SKM-1 treated with dmso at 0.1 percent for 144 hours (cell line): ENCODE measurements around the gene TSPO2.
A peak's percentile ranks its signal among the peaks of the same experiment; 100 is the strongest.

ENCODE experiments used
- DNase-seq: peaks from one replicate; lab custom pipeline; 2025; ENCODE audit not compliant: unreplicated experiment; lab: John Stamatoyannopoulos, UW

TSPO2 gene

GRCh38 chr6:41027241-41027640, 15.0 kb upstream of the TSPO2 start:
- DNase-seq = no peak

- DNase-seq = peak; percentile 81
These were observed 14.3 kb upstream of the TSPO2 start for GRCh38 chr6:41027799-41028560.

GRCh38 chr6:41028561-41029412, 13.5 kb upstream of the TSPO2 start:
- no peak for DNase-seq

GRCh38 chr6:41032830-41033229, 9.4 kb upstream of the TSPO2 start:
- no peak for DNase-seq

GRCh38 chr6:41033776-41034175, 8.5 kb upstream of the TSPO2 start:
- no peak for DNase-seq

GRCh38 chr6:41036186-41036585, 6.1 kb upstream of the TSPO2 start:
- no peak for DNase-seq

GRCh38 chr6:41036601-41037000, 5.7 kb upstream of the TSPO2 start:
- DNase-seq = no peak

GRCh38 chr6:41037107-41037900, 5.0 kb upstream of the TSPO2 start:
- DNase-seq = no peak

GRCh38 chr6:41038205-41038604, 4.1 kb upstream of the TSPO2 start:
- no peak for DNase-seq

- DNase-seq = peak; percentile 57
These were observed 2.9 kb upstream of the TSPO2 start, which contains the start of gene UNC5CL for GRCh38 chr6:41039060-41039998. UNC5CL (minus strand) TSS chr6:41039221; CDS start chr6:41035074, 4,147 bp downstream.

- DNase-seq = no peak
These were observed 1.9 kb upstream of the TSPO2 start for GRCh38 chr6:41040101-41040939.

GRCh38 chr6:41040940-41041536, 1.2 kb upstream of the TSPO2 start:
- no peak for DNase-seq

- no peak for DNase-seq
These were observed 884 bp downstream of the TSPO2 start for GRCh38 chr6:41043151-41043550.

GRCh38 chr6:41045664-41046063, 3.4 kb downstream of the TSPO2 start:
- DNase-seq = no peak

GRCh38 chr6:41046084-41046483, 3.8 kb downstream of the TSPO2 start:
- no peak for DNase-seq

- no peak for DNase-seq
These were observed 5.0 kb downstream of the TSPO2 start for GRCh38 chr6:41047306-41047705.

GRCh38 chr6:41047745-41048732, 5.8 kb downstream of the TSPO2 start:
- DNase-seq = no peak

- DNase-seq = no peak
These were observed 7.3 kb downstream of the TSPO2 start for GRCh38 chr6:41049521-41049920.
